GM18870 (cell line): ENCODE data around the gene SMIM13.
"Not testable (repeated sequence)": the region's sequence is repeated elsewhere in the genome, so short reads cannot be mapped to it uniquely, and the experiment has no call there.

ENCODE experiments used
- ATAC-seq: cut with Tn5 transposase; IDR thresholded peaks from one replicate; pipeline ENCODE4 v1.9.1; 2021; ENCODE audit warnings: moderate library complexity; ENCODE audit not compliant: unreplicated experiment

Gene SMIM13

GRCh38 chr6:11083491-11083890 is 10.1 kb upstream of the SMIM13 start:
- no peak for ATAC-seq

DNA sequence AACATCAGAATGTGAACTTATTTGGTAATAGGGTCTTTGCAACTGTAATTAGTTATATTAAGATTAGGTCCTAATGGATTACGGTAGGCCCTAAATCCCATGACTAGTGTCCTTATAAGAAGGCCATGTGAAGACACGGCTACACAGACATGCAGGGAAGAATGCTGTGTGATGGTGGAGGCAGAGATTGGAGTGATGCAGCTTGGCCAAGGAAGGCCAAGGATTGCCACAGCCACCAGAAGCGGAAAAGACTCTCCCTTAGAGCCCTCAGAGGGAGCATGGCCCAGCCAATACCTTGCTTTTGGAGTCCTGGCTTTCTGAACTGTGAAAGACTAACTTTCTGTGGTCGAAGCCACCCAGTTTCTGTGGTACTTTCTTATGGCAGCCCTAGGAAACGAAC is 9.7 kb upstream of the SMIM13 start:
- no peak for ATAC-seq

DNA sequence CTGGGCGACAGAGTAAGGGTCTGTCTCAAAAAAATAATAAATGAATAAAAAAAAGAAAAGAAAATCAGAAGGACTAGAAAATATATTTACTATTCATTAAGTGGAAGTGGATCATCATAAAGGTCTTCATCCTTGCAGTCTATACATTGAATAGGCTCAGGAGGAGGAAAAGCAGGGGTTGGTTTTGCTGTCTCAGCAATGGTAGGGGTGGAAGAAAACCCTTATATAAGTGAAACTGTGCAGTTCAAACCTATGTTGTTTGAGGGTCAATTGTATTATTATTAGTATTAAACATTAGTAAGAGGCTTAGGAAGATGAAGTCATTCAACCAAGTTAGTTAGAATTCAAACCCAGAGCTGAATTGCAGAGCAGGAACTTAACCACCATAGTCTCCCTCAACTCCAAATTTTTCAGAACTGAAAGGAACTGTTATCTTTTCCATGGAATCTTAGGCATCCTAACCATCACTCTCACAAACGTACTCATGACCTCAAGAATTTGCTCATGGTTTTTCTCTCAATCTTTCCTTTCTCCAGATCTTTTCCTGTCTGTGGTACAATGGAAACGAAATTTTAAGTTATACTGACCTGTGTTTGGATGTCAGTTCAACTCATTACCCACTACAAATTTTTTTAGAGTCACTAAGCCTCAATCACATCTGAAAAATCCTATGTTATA is 7.7 kb upstream of the SMIM13 start:
- ATAC-seq, result no peak

GRCh38 chr6:11087141-11087812 is 6.4 kb upstream of the SMIM13 start:
- ATAC-seq, result not testable (repeated sequence)

GRCh38 chr6:11089695-11090094 is 3.9 kb upstream of the SMIM13 start:
- ATAC-seq, result no peak

DNA sequence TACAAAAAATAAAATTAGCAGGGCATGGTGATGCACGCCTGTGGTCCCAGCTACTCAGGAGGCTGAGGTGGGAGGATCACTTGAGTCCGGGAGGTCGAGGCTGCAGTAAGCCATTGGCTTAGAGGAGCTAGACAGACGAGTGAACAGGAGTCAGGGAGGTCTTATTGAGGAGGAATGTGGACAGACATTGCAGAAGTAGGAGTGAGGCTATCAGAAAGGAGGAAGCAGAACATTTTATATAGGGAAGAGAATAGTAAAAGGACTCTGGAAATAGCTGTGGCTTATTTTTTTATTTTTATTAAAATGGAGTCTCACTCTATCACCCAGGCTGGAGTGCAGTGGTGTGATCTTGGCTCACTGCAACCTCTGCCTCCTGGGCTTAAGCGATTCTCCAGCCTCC is 2.5 kb upstream of the SMIM13 start:
- not testable (repeated sequence) for ATAC-seq

DNA sequence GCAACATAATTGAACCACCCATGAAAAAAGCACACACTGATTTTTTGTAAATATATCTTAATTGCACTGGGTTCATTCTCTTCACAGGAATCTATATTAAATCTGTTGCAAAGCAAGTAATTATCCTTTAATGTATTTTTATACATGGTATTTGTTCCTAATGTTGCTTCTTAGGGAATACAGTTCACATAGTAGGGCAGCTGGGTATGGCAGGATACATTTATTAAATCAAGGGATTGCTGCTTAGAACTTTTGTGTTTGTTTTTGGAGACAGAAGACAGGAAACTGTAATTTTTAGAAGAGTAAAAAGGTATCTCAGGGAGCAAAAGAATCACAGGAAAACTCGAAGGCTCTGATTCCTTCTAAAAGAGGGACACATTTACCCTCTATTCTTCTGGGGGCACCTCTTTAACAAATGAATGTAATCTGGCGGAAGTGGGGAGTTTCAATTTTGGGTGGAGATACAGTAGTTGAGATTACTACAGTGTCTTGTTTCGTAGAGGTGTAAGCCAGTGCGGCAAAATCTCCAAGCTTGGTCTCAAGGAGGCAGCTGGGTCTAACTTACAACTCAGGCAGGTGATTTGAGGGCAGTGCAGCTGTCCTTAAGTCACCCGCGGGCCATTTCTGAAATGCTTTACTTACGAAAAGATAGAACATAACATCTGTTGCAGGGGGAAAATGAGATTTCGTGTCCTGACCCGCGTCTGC is 812 bp upstream of the SMIM13 start:
- ATAC-seq, result peak; percentile 25

GRCh38 chr6:11093376-11093625 is 333 bp upstream of the SMIM13 start:
- peak; percentile 25 for ATAC-seq

- peak; percentile 26 for ATAC-seq
These were observed 797 bp downstream of the SMIM13 start for GRCh38 chr6:11094411-11094851.

GRCh38 chr6:11094941-11095340 is 1.3 kb downstream of the SMIM13 start:
- ATAC-seq, result no peak

DNA sequence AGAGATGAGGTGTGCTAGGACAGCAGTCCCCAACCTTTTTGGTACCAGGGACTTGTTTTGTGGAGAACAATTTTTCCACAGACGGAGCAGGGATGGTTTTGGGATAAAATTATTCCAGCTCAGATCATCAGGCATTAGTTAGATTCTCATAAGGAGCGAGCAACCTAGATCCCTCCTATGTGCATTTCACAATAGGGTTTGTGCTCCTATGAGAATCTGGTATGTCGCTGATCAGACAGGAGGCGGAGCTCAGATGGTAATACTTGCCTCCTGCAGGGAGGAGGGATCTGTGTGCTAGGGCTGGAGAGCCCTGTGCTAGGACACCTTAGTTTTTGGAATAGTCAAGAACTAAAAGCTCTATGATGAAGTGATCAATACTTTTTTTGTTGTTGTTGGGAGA is 2.5 kb downstream of the SMIM13 start:
- no peak for ATAC-seq

DNA sequence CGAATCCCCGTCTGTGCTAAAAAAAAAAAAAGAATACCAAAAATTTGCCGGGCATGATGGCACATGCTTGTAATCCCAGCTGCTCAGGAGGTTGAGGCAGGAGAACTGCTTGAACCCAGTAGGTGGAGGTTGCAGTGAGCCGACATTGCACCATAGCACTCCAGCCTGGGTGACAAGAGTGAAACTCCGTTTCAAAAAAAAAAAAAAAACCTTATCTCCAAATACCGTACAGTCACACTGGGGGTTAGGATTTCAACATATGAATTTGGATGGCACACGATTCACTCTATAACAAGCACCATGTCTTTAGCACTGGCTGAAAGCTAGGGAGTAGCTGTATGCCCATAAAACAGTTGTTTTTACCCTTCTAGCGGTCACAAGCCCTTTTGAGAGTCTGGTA is 3.8 kb downstream of the SMIM13 start:
- no peak for ATAC-seq

- ATAC-seq, result no peak
These were observed 4.4 kb downstream of the SMIM13 start for GRCh38 chr6:11098004-11098403.

GRCh38 chr6:11101417-11101816 is 7.8 kb downstream of the SMIM13 start:
- ATAC-seq, result no peak

- no peak for ATAC-seq
These were observed 9.4 kb downstream of the SMIM13 start for GRCh38 chr6:11103065-11103464.

- ATAC-seq, result no peak
These were observed 15.1 kb downstream of the SMIM13 start for GRCh38 chr6:11108726-11109125.

- ATAC-seq, result no peak
These were observed 17.5 kb downstream of the SMIM13 start, which contains the start of gene ERVFRD-1 for GRCh38 chr6:11110921-11111768. Gene ERVFRD-1 (minus strand): TSS chr6:11111725. CDS start chr6:11105310, 6,415 bp downstream.

GRCh38 chr6:11111769-11112437 is 18.3 kb downstream of the SMIM13 start:
- no peak for ATAC-seq

- ATAC-seq, result no peak
These were observed 19.4 kb downstream of the SMIM13 start for GRCh38 chr6:11113038-11113437.

DNA sequence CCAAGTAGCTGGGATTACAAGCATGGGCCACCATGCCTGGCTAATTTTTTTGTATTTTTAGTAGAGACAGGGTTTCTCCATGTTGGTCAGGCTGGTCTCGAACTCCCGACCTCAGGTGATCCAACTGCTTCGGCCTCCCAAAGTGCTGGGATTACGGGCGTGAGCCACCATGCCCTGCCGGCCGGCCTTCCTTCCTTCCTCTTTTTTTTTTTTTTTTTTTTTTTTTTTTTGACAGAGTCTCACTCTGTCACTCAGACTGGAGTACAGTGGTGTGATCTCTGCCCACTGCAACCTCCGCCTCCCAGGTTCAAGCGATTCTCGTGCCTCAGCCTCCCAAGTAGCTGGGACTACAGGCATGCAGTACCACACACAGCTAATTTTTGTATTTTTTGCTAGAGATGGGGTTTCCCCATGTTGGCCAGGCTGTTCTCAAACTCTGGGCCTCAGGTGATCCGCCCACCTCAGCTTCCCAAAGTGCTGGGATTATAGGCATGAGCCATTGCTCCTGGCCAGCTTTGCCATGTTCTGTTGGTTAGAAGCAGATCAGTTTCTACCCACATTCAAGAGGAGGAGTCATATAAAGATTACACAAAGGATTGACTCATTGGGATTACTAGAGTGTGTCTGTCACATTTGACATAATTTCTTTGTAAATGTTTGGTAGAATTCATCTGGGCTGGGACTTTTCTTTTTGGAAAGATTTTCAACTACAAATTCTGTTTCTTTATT is 22.3 kb downstream of the SMIM13 start:
- ATAC-seq, result not testable (repeated sequence)
